PC-9 (cell line): Measurements from ENCODE around the gene ARHGEF40. TPM values are rescaled to one million over a fixed set of nuclear protein-coding genes. Genes with fewer than 3 reads are reported as not detected.

Experiments
- BruUV-seq: library from RNA; stranded (reverse); fragments of 400-500 nt; replicated peaks from 2 replicates; lab custom pipeline; 2021; lab: Mats Ljungman, UMichigan
- CTCF ChIA-PET: fragments of 300-600 bp; sonication (Branson Sonifier 250); formaldehyde crosslinking; loops from one replicate; lab custom pipeline; 2022; ENCODE audit warnings: antibody characterized with exemption; lab: Charles Lee
- POLR2A ChIA-PET: fragments of 300-600 bp; sonication (Branson Sonifier 250); formaldehyde crosslinking; loops from one replicate; lab custom pipeline; 2022; ENCODE audit warnings: antibody characterized with exemption; ENCODE audit not compliant: unreplicated experiment; lab: Charles Lee
- DNase-seq, 2 experiments: peaks; one replicate each; pipeline versions ENCODE4 v3.0.0 to v3.0.0-alpha.2; 2015 to 2022; ENCODE audit warnings: mixed read lengths in 1 of 2
- H2AFZ ChIP-seq: fragments of 200-600 bp; sonication (generic); 2 replicates; pipeline ENCODE4 v1.8.1; 2017; ENCODE audit warnings: antibody characterized with exemption
- H3F3A ChIP-seq: fragments of 200-600 bp; sonication (generic); 2 replicates; pipeline ENCODE4 v1.8.1; 2017; ENCODE audit warnings: antibody characterized with exemption, mild to moderate bottlenecking, low read depth; ENCODE audit not compliant: insufficient read depth
- H3K27ac ChIP-seq: fragments of 200-600 bp; sonication (generic); 2 replicates; pipeline ENCODE4 v1.6.1; 2016; ENCODE audit warnings: mixed run types
- H3K27me3 ChIP-seq: fragments of 200-600 bp; sonication (generic); 2 replicates; pipeline ENCODE4 v1.6.1; 2016; ENCODE audit warnings: low read depth, mixed run types; ENCODE audit not compliant: insufficient read depth
- H3K36me3 ChIP-seq: fragments of 200-600 bp; sonication (generic); 2 replicates; pipeline ENCODE4 v1.6.1; 2016; ENCODE audit warnings: low read depth, mixed run types
- H3K4me1 ChIP-seq: fragments of 200-600 bp; sonication (generic); replicated peaks from 2 replicates; pipeline ENCODE4 v1.6.1; 2016; ENCODE audit warnings: mixed run types; ENCODE audit not compliant: insufficient read depth
- H3K4me2 ChIP-seq: fragments of 200-600 bp; sonication (generic); 2 replicates; pipeline ENCODE4 v1.6.1; 2017; ENCODE audit warnings: mixed run types
- H3K4me3 ChIP-seq: fragments of 200-600 bp; sonication (generic); 2 replicates; pipeline ENCODE4 v1.6.1; 2016; ENCODE audit warnings: mixed run types
- H3K79me2 ChIP-seq: fragments of 200-600 bp; sonication (generic); 2 replicates; pipeline ENCODE4 v1.6.1; 2017; ENCODE audit warnings: low read depth, mixed run types
- H3K9me2 ChIP-seq: fragments of 200-600 bp; sonication (generic); 2 replicates; pipeline ENCODE4 v1.8.1; 2017; ENCODE audit warnings: mild to moderate bottlenecking; ENCODE audit not compliant: insufficient read depth
- H3K9me3 ChIP-seq: fragments of 200-600 bp; sonication (generic); 2 replicates; pipeline ENCODE4 v1.8.1; 2016; ENCODE audit warnings: low read depth; ENCODE audit not compliant: insufficient read depth
- H4K20me1 ChIP-seq: fragments of 200-600 bp; sonication (generic); 2 replicates; pipeline ENCODE4 v1.8.1; 2017; ENCODE audit not compliant: insufficient read depth
- EZH2 ChIP-seq: fragments of 200-600 bp; sonication (generic); IDR thresholded peaks from 2 replicates; pipeline ENCODE4 v1.8.0; 2017; ENCODE audit warnings: antibody characterized with exemption, low read depth
- intact Hi-C: fragments of 100-400 bp; cut with micrococcal nuclease; formaldehyde crosslinking; loops from one replicate; pipeline ENCODE4 v1.10.0; 2022; ENCODE audit not compliant: unreplicated experiment
- total RNA-seq: library from RNA; stranded (reverse); gene quantifications from 2 replicates; pipeline ENCODE4 v1.2.3, GENCODE V29; 2021
- TF ChIP-seq, protein P1 (sequence below): fragments of 200-600 bp; sonication (generic); conservative IDR thresholded peaks from 2 replicates; pipeline ENCODE4 v1.6.1; 2017; ENCODE audit warnings: mixed run types, antibody characterized with exemption, mild to moderate bottlenecking, moderate library complexity

Gene ARHGEF40
- total RNA-seq, 1 experiment from 2014 or later = 13.0 TPM

DNA sequence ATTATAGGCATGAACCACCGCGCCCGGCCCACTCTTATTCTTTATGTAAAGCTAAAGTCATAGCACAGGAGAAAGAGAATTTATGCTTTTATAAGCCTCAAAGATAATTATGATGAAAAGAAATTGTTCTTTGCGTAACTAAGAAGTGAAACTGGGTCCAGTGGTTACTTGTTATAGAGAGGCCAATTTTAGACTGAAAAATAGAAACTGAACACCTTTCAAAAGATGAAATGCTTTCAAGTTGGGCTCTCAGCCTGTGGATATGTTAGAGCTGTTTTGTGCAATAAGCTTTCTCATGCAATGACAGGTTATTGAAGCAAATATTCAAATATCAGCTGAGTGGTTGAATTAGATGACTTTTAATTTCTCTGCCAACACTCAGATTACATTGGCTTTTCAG, 38.7 kb downstream of the ARHGEF40 start:
- intact Hi-C loops = loop anchor here (10.0 kb wide), 1 partner anchor 134 kb away; no protein-coding TSS in a partner anchor
- TF ChIP-seq EZH2 = no peak
- TF ChIP-seq, protein P1, sequence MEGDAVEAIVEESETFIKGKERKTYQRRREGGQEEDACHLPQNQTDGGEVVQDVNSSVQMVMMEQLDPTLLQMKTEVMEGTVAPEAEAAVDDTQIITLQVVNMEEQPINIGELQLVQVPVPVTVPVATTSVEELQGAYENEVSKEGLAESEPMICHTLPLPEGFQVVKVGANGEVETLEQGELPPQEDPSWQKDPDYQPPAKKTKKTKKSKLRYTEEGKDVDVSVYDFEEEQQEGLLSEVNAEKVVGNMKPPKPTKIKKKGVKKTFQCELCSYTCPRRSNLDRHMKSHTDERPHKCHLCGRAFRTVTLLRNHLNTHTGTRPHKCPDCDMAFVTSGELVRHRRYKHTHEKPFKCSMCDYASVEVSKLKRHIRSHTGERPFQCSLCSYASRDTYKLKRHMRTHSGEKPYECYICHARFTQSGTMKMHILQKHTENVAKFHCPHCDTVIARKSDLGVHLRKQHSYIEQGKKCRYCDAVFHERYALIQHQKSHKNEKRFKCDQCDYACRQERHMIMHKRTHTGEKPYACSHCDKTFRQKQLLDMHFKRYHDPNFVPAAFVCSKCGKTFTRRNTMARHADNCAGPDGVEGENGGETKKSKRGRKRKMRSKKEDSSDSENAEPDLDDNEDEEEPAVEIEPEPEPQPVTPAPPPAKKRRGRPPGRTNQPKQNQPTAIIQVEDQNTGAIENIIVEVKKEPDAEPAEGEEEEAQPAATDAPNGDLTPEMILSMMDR = no peak
- no peaks in the 10 kb centered on the region for H3K27me3 ChIP-seq
- H3K79me2 ChIP-seq = no peaks in the 10 kb centered on the region
- no peak overlapping the region for H2AFZ ChIP-seq
- BruUV-seq = no TSS peak
- peaks cover 26% of the 10 kb centered on the region for H3K4me1 ChIP-seq
- no peaks in the 10 kb centered on the region for H3K9me2 ChIP-seq
- no peaks in the 10 kb centered on the region for H4K20me1 ChIP-seq
- H3K4me2 ChIP-seq = no peak overlapping the region
- DNase-seq = no peak
- peaks cover 11% of the 10 kb centered on the region for H3F3A ChIP-seq
- no peaks in the 10 kb centered on the region for H3K9me3 ChIP-seq
- no peak overlapping the region for H3K4me3 ChIP-seq
- H3K27ac ChIP-seq = no peak overlapping the region
- POLR2A ChIA-PET = interaction anchor here (0.6 kb wide), 1 partner anchor 61 kb away, joined by 4 read pairs; no protein-coding TSS in a partner anchor
- CTCF ChIA-PET = no interaction called here
- no peaks in the 10 kb centered on the region for H3K36me3 ChIP-seq

DNA sequence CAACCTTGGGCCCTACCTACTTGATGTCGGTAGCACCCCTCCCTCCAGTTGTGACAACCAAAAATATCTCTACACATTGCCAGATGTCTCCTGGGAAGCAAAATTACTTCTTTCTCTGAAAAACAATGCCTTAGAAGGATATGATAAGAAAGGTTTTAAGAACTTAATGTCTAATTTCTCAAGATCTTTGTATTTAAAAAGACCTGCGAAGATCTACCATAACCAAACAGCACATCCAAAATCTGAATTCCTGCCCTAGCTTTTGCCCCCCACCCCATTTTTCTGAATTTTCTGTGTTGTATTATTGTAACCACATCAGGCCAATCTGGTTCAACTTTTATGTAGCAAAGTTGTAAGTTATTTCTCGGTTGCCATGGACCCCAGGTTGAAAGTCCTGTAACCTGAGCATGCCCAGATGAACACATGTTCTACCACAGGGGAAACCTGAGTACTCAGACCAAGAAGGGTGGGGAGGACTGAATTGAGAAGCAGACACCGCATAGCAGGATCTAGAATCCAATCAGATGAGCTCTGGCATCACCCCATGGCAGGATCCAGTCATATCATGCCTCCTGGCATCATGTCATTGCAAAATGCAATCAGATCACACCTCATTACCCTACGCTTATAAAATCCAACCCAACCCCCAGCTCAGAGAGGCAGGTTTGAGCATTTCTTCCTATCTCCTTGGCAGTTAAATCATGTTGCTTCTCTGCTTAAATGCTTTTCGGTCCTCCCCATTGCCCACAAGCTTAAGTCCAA, 39.5 kb downstream of the ARHGEF40 start:
- Histone ChIP-seq H3K36me3 (no peaks in the 10 kb centered on the region), H3K4me3 (no peak overlapping the region), H3K9me3 (no peaks in the 10 kb centered on the region), H3K27ac (no peak overlapping the region), H3K9me2 (no peaks in the 10 kb centered on the region), H3K4me1 (peaks cover 25% of the 10 kb centered on the region), H3K4me2 (no peak overlapping the region), H4K20me1 (no peaks in the 10 kb centered on the region), H2AFZ (no peak overlapping the region), H3F3A (peaks cover 10% of the 10 kb centered on the region), H3K79me2 (no peaks in the 10 kb centered on the region), H3K27me3 (no peaks in the 10 kb centered on the region)
- ChIA-PET POLR2A (interaction anchor here (0.6 kb wide), 1 partner anchor 61 kb away, joined by 4 read pairs; no protein-coding TSS in a partner anchor), CTCF (no interaction called here)
- intact Hi-C loops = loop anchor here (10.0 kb wide), 1 partner anchor 135 kb away; no protein-coding TSS in a partner anchor
- DNase-seq = peak in 1 of 2 experiments; percentile 44
- no peak for TF ChIP-seq EZH2
- TF ChIP-seq, protein P1 = no peak
- BruUV-seq = no TSS peak

DNA sequence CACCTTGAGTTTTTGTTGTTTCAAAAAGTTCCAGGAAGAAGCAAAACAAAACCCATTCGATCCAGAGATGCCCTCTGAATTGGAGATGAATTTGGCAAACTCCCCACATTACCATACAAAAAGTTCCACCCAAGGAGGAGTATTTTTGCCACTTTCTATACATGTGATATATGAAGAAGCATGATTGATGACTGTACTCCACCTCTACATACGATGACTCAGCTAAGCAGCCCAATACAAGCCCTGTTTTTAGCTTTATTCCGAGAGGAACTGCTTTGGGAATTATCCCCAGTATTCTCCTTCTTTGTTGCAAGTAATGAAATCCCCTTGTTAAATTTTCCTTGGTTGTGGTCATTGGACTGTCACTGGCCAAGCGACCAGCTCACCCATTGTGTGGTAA, 42.2 kb downstream of the ARHGEF40 start:
- POLR2A ChIA-PET = no interaction called here
- Histone ChIP-seq H3K27ac (no peak overlapping the region), H3K4me3 (no peak overlapping the region), H3K9me2 (no peaks in the 10 kb centered on the region), H3K4me1 (peaks cover 2% of the 10 kb centered on the region; the same call in 1 of the 2 replicates), H2AFZ (no peak overlapping the region), H4K20me1 (no peaks in the 10 kb centered on the region), H3F3A (no peaks in the 10 kb centered on the region), H3K4me2 (no peak overlapping the region), H3K9me3 (no peaks in the 10 kb centered on the region), H3K79me2 (no peaks in the 10 kb centered on the region), H3K27me3 (no peaks in the 10 kb centered on the region), H3K36me3 (no peaks in the 10 kb centered on the region)
- no peak for DNase-seq
- TF ChIP-seq, protein P1 = no peak
- CTCF ChIA-PET = no interaction called here
- BruUV-seq = no TSS peak
- intact Hi-C loops = no loop called here
